Fibroblast of lung (primary cell): Measurements from ENCODE around the gene LIPM. TPM values are rescaled to one million over a fixed set of nuclear protein-coding genes. Genes with fewer than 3 reads are reported as not detected.

Experiments
- DNase-seq, 2 donors: peaks; one replicate each; pipeline versions ENCODE4 v3.0.0 to v3.0.0-alpha.2; 2010; ENCODE audit warnings: low read depth in 2 of 2
- H2AFZ ChIP-seq: 2 replicates; pipeline ENCODE4 v1.5.1; 2012; ENCODE audit warnings: low read length, control low read depth, inconsistent platforms
- H3K27ac ChIP-seq: 2 replicates; pipeline ENCODE4 v1.5.1; 2011; ENCODE audit warnings: low read length, control low read depth; ENCODE audit not compliant: insufficient read depth
- H3K27me3 ChIP-seq: 2 replicates; pipeline ENCODE4 v1.5.1; 2011; ENCODE audit warnings: mild to moderate bottlenecking, low read length; ENCODE audit not compliant: control insufficient read depth, insufficient read depth
- H3K36me3 ChIP-seq: 2 replicates; pipeline ENCODE4 v1.5.1; 2011; ENCODE audit warnings: low read length; ENCODE audit not compliant: control insufficient read depth, insufficient read depth
- H3K4me1 ChIP-seq: 2 replicates; pipeline ENCODE4 v1.5.1; 2011; ENCODE audit warnings: low read length; ENCODE audit not compliant: control insufficient read depth, insufficient read depth; ENCODE audit errors: extremely low read depth
- H3K4me2 ChIP-seq: 2 replicates; pipeline ENCODE4 v1.5.1; 2011; ENCODE audit warnings: low read length, control low read depth; ENCODE audit not compliant: insufficient read depth; ENCODE audit errors: extremely low read depth
- H3K4me3 ChIP-seq, 4 experiments: fragments of 200-600 bp in 1 of 4; sonication (generic) in 1 of 4; replicated peaks in 1 of 4; 2 replicates each; pipeline ENCODE4 v1.5.1; 2011 to 2016; ENCODE audit warnings: low read length in 4 of 4, low read depth in 3 of 4, mild to moderate bottlenecking in 3 of 4, control low read depth in 2 of 4, inconsistent platforms in 1 of 4, mixed read lengths in 1 of 4; ENCODE audit not compliant: insufficient read depth in 1 of 4; ENCODE audit errors: control extremely low read depth in 1 of 4
- H3K79me2 ChIP-seq: 2 replicates; pipeline ENCODE4 v1.5.1; 2012; ENCODE audit warnings: mild to moderate bottlenecking, low read length, inconsistent platforms; ENCODE audit not compliant: control insufficient read depth, insufficient read depth
- H3K9ac ChIP-seq: 2 replicates; pipeline ENCODE4 v1.5.1; 2011; ENCODE audit warnings: mild to moderate bottlenecking, low read length, control low read depth; ENCODE audit not compliant: insufficient read depth
- H3K9me3 ChIP-seq: 2 replicates; pipeline ENCODE4 v1.5.1; 2012; ENCODE audit warnings: low read depth, low read length; ENCODE audit not compliant: control insufficient read depth, insufficient read depth
- H4K20me1 ChIP-seq: 2 replicates; pipeline ENCODE4 v1.5.1; 2011; ENCODE audit warnings: low read length; ENCODE audit not compliant: control insufficient read depth, insufficient read depth; ENCODE audit errors: extremely low read depth
- CTCF ChIP-seq, 2 donors: IDR thresholded peaks in 1 of 2; conservative IDR thresholded peaks in 1 of 2; 1 replicate in 1 of 2; 2 replicates in 1 of 2; pipeline ENCODE4 v1.5.1; 2011 to 2012; ENCODE audit warnings: low read length in 2 of 2, control low read depth in 1 of 2, inconsistent platforms in 1 of 2, low read depth in 1 of 2, mild to moderate bottlenecking in 1 of 2
- EZH2 ChIP-seq: IDR thresholded peaks from 2 replicates; pipeline ENCODE4 v1.5.1; 2012; ENCODE audit warnings: low read length, control low read depth, mild to moderate bottlenecking; ENCODE audit errors: missing control alignments
- polyA plus RNA-seq, 2 donors: library from polyadenylated mRNA; depleted of rRNA in 1 of 2; stranded (reverse) in 1 of 2; unstranded in 1 of 2; fragments of >200 nt; gene quantifications; 2 replicates each; pipeline ENCODE4 v1.2.1, GENCODE V29; 2011 to 2012; ENCODE audit warnings: missing spikeins in 1 of 2
- total RNA-seq: library from RNA; depleted of rRNA; stranded (reverse); fragments of >200 nt; gene quantifications from 2 replicates; pipeline ENCODE4 v1.2.1, GENCODE V29; 2014

The LIPM gene
- total and polyA plus RNA-seq, 2 donors (not counting 1 experiment from before 2014, with no cell fraction given), result not detected

- DNase-seq, result no peak
- Histone ChIP-seq H3K4me1 (no peaks in the 10 kb centered on the region), H3K9ac (no peak overlapping the region), H3K36me3 (no peaks in the 10 kb centered on the region), H4K20me1 (no peaks in the 10 kb centered on the region), H3K27ac (no peak overlapping the region), H3K4me2 (no peak overlapping the region), H3K27me3 (peaks cover 2% of the 10 kb centered on the region), H2AFZ (no peak overlapping the region), H3K4me3 (no peak overlapping the region), H3K9me3 (no peaks in the 10 kb centered on the region), H3K79me2 (no peaks in the 10 kb centered on the region)
- TF ChIP-seq EZH2, result no peak
- no peak for TF ChIP-seq CTCF (conservative IDR thresholded peaks at IDR 0.05 in 1 of 2, IDR thresholded peaks at IDR 0.05 in 1 of 2; ENCODE audit: low read depth in 1 of 2, low read length in 2 of 2)
Observed at GRCh38 chr10:88866454-88866853, 63.9 kb downstream of the LIPM start.

GRCh38 chr10:88870089-88870488, 67.6 kb downstream of the LIPM start:
- TF ChIP-seq CTCF (conservative IDR thresholded peaks at IDR 0.05 in 1 of 2, IDR thresholded peaks at IDR 0.05 in 1 of 2; ENCODE audit: low read depth in 1 of 2, low read length in 2 of 2) (no peak), EZH2 (no peak)
- Histone ChIP-seq H2AFZ (no peak overlapping the region), H3K27me3 (no peaks in the 10 kb centered on the region), H3K4me3 (no peak overlapping the region), H3K27ac (no peak overlapping the region), H3K9ac (no peak overlapping the region), H3K4me1 (peaks cover 2% of the 10 kb centered on the region), H3K79me2 (no peaks in the 10 kb centered on the region), H3K9me3 (no peaks in the 10 kb centered on the region), H3K4me2 (no peak overlapping the region), H4K20me1 (no peaks in the 10 kb centered on the region), H3K36me3 (no peaks in the 10 kb centered on the region)
- DNase-seq, result no peak

Other genes starting within 250 kb of the LIPM start
- gene RNLS, start 219.4 kb upstream of the LIPM start, total RNA-seq, result 11.3 and 16.5 TPM in 2 replicates
- 16.2 and 18.4 TPM in 2 replicates for gene RNLS, start 219.4 kb upstream of the LIPM start, polyA plus RNA-seq
- under 0.01 and 0.26 TPM in 2 replicates for gene LIPJ, start 216.0 kb upstream of the LIPM start, total RNA-seq
- gene LIPJ, start 216.0 kb upstream of the LIPM start, polyA plus RNA-seq, result not detected in 2 replicates
- gene LIPF, start 138.3 kb upstream of the LIPM start, total RNA-seq, result not detected in 2 replicates
- gene LIPF, start 138.3 kb upstream of the LIPM start, polyA plus RNA-seq, result 0.05 TPM in 1 of 2 replicates, not detected in the other
- gene LIPK, start 96.5 kb upstream of the LIPM start, total RNA-seq, result not detected in 2 replicates
- gene LIPK, start 96.5 kb upstream of the LIPM start, polyA plus RNA-seq, result not detected in 2 replicates
- not detected in 2 replicates for gene LIPN, start 42.7 kb upstream of the LIPM start, total RNA-seq
- gene LIPN, start 42.7 kb upstream of the LIPM start, polyA plus RNA-seq, result not detected in 2 replicates
- gene ANKRD22, start 49.1 kb downstream of the LIPM start, total RNA-seq, result under 0.01 and 0.17 TPM in 2 replicates
- not detected in 2 replicates for gene ANKRD22, start 49.1 kb downstream of the LIPM start, polyA plus RNA-seq
- 41.3 and 45.6 TPM in 2 replicates for gene STAMBPL1, start 77.5 kb downstream of the LIPM start, total RNA-seq
- 37.1 and 72.5 TPM in 2 replicates for gene STAMBPL1, start 77.5 kb downstream of the LIPM start, polyA plus RNA-seq
- gene ACTA2, start 150.0 kb downstream of the LIPM start, total RNA-seq, result 78.4 and 78.6 TPM in 2 replicates
- gene ACTA2, start 150.0 kb downstream of the LIPM start, polyA plus RNA-seq, result 237 and 2,788 TPM in 2 replicates
- gene FAS, start 188.1 kb downstream of the LIPM start, total RNA-seq, result 95.8 and 124 TPM in 2 replicates
- 67.2 and 77.8 TPM in 2 replicates for gene FAS, start 188.1 kb downstream of the LIPM start, polyA plus RNA-seq